GM21723 (cell line): ENCODE results near the gene TMC6.

Experiments
- ATAC-seq: cut with Tn5 transposase; IDR thresholded peaks from one replicate; pipeline ENCODE4 v1.9.1; 2021; ENCODE audit warnings: mild to moderate bottlenecking, moderate library complexity; ENCODE audit not compliant: unreplicated experiment

The TMC6 gene

DNA sequence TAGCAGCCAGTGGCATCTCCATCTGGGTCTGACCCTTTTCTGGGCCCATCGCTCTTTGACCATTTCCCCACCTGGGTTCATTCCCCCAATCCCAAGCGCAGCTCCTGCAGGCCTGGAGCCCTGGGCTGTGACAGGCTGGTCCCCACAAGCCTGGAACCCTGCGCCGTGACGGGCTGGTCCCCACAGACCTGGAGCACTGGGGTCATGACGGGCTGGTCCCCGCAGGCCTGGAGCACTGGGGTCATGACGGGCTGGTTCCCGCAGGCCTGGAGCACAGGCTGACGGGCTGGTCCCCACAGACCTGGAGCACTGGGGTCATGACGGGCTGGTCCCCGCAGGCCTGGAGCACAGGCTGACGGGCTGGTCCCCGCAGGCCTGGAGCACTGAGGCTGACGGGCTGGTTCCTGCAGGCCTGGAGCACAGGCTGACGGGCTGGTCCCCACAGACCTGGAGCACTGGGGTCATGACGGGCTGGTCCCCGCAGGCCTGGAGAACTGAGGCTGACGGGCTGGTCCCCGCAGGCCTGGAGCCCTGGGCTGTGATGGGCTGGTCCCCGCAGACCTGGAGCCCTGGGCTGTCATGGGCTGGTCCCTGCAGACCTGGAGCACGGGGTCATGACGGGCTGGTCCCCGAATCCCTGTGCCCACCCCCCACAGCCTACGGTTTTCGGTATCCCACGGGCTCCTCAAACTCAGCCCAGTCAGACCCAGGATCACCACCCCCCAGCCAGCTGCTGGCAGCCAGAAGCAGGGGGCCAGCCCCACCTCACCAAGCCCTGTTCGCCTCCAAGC lies 16.6 kb downstream of the TMC6 start:
- ATAC-seq, result no peak

DNA sequence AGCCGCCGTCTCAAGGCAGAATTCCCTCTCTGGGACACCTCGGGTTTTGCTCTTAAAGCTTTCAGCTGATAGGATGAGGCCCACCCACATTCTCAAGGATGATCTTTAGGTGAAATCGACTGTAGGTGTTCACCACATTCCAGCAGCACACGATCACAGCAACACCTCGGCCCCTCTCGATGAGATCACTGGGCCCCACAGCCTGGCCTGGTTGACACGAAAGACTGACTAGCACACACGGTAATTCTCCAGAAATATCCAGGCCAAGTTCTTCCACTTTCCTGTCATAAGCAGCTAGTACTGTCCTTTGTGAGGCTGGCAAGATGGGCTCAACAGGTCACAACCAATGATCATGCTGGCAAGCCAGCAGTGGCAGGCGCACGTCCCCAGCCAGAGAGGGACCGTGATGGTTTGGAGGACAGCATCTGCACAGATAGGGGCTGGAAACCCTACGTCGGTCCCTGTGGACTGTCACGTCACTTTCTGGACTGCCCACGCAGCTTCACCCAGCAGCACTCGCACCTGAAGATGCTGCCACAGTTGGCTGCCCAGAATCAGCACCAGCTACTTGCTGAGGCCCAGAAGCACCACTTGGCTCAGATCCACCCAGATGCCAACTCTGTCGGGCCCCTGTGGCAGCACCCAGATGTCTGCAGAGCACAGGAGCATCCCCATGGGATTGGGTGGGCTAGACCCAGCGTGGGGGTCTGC lies 17.4 kb downstream of the TMC6 start:
- ATAC-seq, result no peak

DNA sequence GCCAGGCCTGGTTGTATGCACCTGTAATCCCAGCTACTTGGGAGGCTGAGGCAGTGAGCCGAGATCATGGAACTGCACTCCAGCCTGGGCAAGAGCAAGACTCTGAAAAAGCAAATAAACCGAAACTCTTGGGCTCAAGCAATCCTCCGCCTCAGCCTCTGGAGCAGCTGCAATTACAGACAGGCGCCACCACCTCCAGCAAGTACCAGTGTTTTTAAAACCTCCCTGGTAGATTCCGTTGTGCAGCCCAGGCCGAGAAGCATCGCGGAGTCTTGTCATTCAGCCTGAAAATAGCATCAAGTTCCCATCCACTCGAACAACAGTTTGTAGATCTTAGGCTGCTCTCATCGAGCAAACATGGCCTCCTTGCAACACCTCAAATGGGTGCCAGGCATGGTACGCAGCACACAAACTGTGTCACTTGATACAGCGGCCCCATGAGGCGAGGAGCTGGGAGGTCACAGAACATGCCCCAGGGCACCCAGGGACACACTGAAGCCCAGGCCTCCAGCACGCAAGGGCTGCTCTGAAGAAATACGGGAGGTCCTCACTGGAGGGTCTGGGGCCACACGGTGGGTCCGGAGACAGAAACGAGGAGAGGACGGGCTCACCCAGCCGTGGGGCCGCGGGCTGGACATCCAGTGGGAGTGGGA lies 18.1 kb downstream of the TMC6 start:
- ATAC-seq, result no peak

DNA sequence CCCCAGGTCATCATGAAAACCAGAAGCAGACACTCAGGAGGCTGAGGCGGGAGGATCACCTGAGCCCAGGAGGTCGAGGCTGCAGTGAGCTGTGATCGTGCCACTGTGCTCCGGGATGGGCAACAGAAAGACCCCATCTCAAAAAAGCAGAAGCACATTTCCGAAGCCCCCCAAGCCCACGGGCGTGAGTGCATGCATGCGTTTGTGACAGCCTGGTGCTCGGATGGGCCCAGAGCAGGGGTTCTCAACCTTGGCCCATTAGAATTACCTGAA lies 19.1 kb downstream of the TMC6 start:
- no peak for ATAC-seq

DNA sequence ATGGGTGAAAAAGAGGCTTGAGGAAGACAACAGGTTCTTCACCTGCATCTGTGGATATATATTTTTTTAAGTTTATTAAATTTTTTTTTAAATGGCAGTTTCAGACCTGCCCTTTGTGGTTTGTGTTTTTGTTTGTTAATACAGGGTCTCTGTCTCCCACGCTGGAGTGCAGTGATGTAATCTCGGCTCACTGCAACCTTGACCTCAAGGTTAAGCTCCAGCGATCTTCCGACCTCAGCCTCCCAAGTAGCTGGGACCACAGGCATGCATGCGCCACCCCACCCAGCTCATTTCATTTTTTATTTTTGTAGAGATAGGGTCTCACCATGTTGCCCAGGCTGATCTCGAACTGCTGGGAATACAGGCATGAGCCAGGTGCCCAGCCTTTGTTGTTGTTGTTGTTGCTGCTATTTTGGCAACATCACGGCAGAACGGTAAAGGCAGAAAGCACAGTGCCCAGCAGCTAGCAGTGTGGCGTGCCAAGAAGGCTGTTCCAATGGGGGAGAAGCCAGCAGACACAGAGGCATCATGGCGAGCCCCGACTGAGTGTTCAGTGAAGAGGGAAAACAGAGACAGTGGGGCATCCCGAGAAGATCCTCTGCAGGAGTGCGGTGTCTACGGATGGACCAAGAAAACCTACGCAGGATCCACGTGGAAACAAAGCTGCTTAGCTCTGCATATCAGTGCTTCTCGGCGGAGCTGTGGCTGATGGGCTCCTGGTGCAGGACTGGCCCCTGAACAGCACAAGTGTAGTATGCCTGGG lies 19.6 kb downstream of the TMC6 start:
- no peak for ATAC-seq

DNA sequence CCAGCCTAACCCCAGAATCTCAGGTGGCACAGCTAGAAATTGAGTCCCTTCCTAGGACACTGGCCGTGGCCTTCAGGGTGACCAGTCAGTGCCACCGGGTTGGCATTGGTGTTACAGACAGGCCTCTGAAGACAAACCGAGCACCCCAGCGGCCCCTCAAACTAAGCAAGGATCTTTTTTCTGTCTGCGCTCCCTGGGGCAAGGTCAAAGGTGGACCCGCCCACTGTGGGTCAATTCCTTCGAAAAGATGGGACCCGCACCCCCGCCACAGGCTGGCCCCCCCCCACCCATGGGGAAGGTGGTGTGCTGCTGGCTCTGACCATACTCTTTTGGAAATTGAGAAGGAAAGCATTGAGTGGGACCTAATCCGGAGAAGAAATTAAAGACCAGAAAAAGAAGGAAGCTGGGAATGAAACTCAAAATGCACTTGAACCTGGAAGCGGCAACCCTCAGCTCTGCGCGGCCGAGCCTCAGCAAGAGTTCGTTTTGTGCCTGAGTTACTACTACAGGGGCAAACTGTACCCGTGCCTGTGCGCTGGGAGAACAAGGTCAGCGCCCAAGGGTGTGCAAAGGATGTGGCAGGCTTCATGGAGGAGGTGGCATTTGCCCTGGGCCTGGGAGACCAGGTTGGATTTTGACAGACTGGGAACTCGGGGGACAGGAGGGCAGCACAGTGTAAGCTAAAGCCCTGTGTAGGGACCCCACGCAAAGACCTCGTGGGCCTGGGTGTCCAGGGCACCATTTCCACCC lies 20.4 kb downstream of the TMC6 start:
- ATAC-seq, result no peak

DNA sequence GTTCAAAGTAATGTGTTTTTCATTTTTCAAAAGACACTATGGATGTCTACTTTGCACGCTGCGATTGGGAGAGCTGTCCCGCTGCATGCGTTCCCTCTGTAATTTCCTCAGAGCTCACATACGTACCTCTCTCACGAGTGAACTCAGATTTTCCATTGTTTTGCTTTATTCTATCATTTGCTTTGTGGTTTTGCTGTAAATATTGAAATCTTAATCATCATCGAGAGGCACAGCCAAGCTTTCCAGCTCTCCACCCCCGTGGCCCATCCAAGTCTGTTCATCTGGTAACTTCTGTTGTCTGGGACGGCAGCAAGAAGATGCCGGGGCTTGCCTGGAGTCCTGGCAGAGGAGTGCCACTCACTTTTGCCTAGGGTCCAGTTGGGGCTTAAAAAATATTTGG lies 21.1 kb downstream of the TMC6 start:
- no peak for ATAC-seq

DNA sequence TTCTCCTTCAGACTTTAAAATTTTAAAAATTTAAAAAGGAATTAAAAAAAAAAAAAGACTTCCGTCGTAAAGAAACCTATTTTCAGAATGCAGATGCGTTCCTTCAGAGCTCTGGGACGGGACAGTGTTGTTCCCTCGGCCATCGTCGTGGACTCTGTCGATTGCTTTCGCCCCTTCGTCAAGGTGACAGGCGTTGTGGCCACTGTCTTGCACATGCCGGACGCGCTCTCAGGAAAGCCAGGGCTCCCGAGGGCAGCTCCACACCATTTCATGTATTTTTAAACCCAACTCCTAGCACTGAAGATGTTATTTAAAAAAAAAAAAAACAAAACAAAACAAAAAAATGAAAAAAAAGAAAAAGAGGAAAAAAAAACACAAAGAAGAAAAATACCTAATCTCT lies 22.3 kb downstream of the TMC6 start:
- no peak for ATAC-seq

DNA sequence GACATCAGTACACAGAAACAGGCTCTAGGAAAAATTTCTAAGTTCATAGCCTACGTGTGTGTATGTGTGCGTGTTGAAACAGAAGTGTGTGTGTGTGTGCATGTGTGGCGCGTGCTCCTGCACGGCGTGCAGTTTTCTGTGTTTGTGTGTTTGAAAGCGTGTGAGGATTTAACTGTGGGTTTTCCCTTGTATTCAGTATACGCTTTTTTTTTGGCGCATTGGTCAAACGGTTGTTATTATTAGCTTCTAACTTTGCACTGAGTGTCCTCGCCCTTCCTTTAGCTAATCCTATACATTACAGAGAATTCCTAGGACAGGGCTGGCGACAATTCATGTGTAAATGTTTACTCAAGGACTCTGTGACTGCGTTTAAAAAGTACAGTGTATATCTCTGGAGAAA lies 23.0 kb downstream of the TMC6 start:
- ATAC-seq, result no peak

DNA sequence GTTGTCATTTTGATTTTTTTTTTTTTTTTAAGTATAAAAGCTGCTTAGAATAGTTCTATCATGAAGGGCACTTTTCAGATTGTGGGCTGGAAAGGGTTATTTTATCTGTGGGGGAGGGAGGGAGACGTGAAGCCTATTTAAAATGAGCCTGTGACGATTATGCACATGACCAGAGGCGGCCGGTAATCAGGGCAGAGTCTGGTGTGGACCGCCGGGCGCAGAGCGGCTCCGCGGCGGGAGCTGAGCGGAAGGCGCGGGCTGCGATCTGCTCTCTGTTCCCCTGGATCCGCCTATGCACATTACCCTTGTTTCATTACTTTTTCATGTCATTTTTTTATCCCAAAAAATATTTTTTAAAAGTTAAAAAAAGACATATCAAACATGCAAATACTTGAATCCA lies 23.5 kb downstream of the TMC6 start:
- ATAC-seq, result no peak

DNA sequence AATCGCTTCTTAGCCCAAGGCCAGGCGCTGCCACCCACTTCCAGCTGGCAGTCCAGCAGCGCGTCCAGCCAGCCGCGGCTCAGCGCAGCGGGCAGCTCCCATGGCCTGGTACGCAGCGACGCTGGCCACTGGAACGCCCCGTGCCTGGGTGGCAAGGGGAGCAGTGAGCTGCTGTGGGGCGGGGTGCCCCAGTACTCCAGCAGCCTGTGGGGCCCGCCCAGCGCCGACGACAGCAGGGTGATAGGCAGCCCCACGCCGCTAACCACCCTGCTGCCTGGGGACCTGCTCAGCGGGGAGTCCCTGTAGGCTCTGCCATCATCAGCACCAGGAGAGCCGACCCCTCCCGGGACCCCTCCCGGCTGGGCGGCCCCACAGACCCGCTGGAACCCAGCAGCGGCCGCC lies 24.0 kb downstream of the TMC6 start:
- no peak for ATAC-seq

DNA sequence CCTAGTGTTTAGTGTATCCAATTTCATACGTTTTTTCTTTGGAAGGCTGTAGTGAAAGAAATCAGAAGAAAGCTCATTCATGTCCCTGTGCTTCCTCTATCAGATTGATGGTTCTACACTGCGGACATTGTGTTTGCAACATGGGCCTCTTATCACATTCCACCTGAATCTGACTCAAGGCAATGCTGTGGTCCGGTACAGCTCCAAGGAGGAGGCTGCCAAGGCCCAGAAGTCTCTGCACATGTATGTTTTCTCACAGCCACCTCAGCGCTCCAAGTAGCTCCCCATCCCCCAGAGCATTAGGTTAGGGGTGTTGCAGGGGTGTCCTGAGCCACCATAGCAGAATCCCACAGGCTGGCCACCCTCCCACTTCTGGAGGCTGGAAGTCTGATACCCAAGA lies 25.2 kb downstream of the TMC6 start:
- no peak for ATAC-seq

DNA sequence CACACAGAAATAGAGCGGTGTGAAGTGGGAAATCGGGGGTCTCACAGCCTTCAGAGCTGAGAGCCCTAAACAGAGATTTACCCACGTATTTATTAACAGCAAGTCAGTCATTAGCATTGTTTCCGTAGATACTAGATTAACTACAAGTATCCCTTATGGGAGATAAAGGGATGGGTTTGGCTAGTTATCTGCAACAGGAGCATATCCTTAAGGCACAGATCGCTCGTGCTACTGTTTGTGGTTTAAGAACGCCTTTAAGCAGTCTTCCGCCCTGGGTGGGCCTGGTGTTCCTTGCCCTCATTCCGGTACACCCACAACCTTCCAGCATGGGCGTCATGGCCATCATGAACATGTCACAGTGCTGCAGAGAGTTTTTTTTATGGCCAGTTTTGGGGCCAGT lies 27.0 kb downstream of the TMC6 start:
- ATAC-seq, result no peak

DNA sequence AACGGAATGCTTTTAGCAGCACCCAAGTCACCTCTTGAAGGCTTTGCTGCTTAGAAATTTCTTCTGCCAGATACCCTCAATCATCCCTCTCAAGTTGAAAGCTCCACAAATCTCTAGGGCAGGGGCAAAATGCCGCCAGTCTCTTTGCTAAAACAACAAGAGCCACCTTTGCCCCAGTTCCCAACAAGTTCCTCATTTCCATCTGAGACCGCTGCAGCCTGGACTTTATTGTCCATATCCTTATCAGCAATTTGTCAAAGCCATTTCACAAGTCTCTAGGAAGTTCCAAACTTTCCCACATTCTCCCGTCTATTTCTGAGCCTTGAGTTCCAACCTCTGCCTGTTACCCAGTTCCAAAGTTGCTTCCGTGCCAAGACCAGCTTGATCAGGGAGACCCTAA lies 27.4 kb downstream of the TMC6 start:
- no peak for ATAC-seq

DNA sequence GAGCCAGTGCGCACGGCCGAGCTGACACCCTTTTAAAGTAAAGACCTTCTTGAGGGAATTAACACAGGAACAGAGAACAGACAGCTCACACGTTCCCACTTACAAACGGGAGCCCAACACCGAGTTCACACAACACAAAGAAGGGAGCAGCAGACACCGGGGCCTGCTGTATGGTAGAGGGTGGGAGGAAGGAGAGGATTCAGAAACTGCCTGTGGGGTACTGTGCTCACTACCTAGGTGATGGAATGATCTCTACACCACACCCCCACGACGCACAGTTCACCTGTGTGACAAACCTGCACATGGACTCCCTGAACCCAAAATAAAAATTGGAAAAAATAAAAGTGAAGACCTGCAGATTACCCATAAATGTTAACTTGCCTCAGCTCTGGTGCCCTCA lies 32.5 kb downstream of the TMC6 start:
- no peak for ATAC-seq

DNA sequence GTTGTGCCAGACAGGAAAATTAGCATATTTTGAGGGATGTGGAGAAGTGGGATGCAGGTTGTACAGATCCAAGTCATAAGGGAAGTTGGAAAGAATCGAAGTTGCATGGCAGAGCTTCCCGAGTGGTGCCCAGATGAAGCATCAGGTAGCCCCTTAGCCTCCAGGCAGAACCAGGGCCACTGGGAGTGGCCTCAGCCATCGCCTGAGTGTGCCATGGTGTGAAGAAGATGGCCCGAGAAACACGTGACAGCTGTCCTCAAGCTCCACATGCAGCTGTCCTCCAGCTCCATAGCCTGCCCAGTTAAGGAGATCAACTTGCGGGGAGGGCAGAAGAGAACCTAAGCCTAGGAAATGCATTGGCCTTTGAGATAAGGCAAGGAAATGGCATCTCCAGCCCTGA lies 33.5 kb downstream of the TMC6 start:
- no peak for ATAC-seq

DNA sequence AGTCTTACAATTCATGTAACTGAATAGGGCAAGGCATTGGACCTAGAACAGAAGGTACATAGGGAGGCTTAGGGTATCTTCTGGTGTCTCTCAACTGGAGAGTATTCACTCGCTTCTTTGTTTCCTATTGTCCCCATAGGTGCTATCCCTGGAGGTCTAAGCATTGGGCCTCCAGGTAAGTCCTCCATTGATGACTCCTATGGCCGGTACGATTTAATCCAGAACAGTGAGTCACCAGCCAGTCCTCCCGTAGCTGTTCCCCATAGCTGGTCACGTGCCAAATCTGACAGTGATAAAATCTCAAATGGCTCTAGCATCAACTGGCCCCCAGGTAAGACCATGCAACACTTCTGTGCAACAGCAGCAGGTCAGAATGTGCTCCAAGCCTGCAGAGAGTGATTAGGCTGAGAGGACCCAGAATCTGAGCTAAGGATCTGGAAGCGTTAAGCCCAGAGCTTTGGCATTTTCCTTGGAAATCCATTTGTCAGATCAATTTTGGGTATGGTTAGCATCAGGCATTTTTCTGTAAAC lies 35.7 kb downstream of the TMC6 start:
- ATAC-seq, result no peak

DNA sequence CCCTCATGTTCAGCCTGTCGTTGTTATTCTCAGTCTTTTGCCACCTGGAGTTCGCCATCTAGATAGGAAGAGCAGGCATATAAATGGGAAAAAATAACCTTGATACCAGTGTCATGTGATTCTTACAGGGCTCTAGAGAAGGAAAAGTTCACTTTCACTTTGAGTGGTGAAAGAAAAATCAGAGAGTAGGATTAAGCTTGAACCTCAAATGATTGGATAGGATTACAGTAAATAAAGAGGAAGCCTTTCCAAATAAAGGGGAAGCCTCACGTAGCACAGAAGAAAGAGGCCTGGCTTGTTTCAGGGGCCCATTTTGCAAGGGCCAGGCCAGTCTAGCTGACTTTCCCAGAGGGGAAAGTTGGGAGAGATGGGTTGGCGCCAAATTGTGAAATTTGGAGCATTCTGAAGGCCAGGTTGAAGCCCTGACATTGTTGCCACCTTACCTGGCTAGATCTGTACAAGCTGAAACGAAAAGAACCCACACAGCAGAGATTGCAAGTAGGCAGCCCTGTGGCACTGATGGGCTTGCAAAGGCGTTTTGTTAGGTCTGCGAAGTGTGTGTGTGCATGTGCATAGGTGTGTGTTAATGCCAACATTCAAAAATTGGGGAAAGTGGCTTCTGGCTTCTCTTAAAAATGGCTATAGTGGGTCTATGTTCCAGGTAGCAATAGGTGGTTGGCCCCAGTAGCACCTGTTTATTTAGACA lies 38.8 kb downstream of the TMC6 start:
- ATAC-seq, result no peak

DNA sequence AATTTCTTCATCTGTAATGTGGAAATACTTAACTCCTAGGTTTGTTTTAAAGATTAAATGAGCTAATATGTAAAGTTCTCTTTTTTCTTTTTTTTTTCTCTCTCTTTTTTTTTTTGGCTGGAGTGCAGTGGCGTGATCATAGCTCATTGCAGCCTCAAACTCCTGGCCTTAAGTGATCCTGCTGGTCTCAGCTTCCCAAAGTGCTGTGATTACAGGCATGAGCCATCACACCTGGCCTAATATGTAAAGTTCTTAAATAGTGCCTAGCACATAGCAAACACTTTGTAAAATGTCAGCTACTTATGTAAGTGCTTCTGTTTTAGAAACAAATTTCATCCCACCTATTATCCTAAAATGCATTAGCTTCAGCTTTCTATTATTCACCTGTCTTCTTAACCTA lies 40.0 kb downstream of the TMC6 start:
- ATAC-seq, result no peak

DNA sequence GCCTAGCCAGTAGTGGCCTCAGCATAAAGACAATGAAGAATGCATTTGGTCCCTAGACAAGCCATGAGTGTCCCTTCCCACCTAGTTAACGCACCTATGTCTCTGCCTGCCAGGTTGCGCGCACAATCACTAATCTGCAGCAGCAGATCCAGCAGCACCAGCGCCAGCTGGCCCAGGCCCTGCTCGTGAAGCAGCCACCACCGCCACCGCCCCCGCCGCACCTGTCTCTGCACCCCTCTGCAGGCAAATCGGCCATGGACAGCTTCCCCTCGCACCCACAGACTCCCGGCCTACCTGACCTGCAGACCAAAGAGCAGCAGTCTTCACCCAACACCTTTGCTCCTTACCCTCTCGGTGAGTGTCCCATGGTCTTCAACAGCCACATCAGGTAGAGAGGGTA lies 41.8 kb downstream of the TMC6 start:
- ATAC-seq, result no peak
